Stimulated activated CD4-positive, alpha-beta T cell treated with anti-CD3 and anti-CD28 coated beads, Interleukin-4, amount 100 ng/mL, for 24 hours (primary cell): ENCODE measurements around the gene ARR3.
"Not testable (repeated sequence)": the region's sequence is repeated elsewhere in the genome, so short reads cannot be mapped to it uniquely, and the experiment has no call there.

Source experiments
- DNase-seq: peaks from one replicate; pipeline ENCODE4 v3.0.0-alpha.2; 2020

The ARR3 gene

DNA sequence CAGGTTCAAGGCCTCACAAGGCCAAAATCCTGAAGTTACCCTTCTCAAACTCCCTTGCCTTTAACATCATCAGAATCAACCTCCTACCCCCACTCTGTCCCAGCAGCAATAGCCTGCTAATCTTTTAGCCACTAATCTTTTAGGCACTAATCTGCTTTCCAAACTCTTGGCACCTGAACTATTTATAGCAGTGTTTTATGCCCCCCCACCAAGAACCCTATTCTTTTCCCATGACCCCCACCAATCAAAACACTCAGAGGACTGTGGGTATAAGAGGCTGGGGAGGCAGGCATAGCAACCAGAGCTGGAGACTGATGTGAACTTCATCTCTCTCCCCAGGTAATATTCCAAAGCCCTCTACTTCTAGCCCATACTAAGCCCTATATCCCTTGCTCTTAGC, at the start of gene ARR3:
Gene ARR3 (plus strand): TSS at position 301 of the 400 bp plus-strand sequence. CDS start 1,052 bp downstream, outside the sequence.
- no peak for DNase-seq

DNA sequence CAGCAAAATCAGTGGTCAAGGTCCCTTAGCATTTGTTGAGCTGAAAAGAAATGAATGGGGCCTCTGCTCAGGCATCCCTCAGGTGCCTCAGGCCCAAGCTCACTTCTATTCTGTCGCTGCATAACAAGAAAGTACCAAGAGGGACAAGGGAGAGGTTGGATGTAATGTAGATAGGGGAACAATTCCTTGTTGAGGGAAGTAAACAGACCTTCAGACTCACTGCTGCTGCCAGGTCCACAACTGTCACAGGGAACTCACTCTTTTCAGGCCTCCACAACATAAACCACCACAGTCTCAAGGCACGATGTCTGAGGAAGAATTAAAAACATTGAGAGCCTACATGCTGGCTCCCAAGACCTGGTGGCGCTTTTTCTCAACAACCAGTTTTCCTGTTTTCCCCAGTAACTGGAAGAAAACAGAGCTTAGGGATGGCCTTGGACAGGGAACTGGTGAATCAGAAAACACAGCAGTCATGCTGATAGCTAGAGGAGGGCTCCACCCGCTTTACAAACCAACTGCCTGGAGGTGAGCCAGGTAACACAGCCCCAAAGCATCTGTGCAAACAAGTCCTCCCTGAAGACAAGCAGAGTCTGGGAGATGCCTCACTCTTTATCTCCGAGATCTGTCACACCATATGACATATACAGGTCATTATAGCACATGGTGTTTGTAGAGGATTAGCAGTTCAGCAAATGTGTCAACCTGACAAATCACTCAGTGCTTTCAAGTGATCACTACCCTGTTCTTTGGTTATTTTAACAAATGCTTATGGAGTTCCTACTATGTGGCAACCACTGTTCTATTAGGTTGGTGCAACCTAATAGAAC, 48.0 kb upstream of the ARR3 start:
- DNase-seq, result no peak

DNA sequence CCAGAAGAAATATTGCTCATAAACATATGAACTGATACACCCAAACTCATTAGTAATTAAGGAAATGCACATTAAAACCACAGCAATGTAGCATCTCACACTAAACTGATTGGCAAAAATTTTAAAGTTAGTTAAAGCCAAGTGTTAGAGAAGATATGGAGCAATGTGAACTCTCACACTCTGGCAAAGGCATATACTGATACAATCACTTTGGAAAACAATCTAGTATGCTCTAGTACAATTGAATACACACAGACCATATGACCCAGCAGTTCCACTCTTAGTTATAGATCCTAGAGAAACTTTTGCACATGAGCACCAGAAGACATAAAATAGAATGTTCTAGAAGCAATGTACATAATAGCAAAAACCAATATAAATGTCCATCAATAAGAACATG, 42.1 kb upstream of the ARR3 start:
- DNase-seq, result no peak

DNA sequence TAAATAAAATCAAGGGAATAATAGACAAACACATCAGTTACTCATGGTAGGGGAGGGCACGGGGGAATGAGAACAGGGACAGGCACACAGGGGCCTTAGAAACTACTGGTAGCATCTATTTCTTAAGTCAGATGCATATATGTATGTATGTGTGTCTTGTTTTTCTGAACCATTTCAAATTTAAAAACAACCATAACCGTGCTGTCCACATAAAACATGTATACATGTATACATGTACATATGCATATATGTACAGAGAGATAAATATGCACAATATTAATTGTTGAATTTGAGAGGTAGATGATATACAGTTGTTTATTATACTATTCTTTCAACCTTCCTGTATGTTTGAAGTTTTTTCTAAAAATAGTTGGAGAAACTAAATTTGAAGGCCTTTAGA, 41.4 kb upstream of the ARR3 start:
- no peak for DNase-seq

DNA sequence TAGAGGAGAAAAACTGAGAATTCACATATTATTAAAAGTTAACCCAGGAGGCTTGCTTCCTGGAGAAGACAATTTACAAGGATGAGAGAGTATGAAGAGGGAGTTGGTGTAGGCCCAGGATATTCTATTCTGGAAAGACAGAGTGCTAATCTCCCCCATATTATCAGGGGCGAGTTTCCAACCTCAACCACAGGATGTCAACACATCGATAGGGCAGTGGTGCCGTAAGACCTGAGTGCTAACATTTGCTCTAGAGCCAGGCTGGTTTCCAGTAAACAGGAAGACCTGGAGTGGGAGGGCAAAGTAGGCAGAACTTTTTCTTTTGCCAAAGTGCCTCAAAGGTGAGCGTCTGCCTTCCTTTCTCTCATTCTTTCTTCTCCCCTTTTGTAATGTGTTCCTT, 36.5 kb upstream of the ARR3 start:
- no peak for DNase-seq

DNA sequence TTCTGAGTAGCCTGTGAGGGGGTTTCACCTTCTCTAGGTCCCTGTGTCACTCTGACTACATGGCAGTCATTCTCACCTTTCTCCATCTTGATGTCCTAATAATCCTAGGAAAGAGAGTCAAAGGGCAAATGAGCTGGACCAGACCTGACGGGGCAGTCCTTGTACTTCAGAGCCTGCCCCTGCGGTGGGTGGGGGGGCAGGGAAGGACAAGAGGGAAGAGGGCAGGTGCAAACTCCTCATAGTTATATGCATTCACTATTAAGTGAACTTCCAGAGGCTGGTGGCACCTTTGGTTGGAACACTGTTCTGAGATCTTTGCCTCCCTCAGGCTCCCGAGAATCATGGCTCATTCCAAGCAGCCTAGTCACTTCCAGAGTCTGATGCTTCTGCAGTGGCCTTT, 33.8 kb upstream of the ARR3 start, which contains the start of gene AWAT1:
Gene AWAT1 (plus strand): TSS at position 301 of the 400 bp plus-strand sequence. CDS start 41 bp downstream, at position 342.
- no peak for DNase-seq

DNA sequence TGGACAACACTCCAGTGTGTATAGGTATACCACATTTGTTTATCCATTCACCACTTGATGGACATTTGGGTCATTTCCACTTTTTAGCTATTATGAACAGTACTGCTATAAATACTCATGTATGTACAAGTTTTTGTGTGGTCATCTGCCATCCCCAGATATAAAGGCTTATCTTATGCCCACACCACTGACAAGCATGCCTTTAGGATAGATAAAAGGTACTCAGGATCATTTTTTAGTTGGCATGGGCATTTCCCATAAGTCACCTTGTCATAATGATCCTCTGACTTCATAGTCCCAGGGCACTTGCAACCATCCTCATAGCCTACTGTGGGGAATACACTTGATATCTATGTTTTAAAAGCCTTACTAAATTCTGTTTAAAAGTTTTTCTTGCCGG, 27.4 kb upstream of the ARR3 start:
- no peak for DNase-seq

DNA sequence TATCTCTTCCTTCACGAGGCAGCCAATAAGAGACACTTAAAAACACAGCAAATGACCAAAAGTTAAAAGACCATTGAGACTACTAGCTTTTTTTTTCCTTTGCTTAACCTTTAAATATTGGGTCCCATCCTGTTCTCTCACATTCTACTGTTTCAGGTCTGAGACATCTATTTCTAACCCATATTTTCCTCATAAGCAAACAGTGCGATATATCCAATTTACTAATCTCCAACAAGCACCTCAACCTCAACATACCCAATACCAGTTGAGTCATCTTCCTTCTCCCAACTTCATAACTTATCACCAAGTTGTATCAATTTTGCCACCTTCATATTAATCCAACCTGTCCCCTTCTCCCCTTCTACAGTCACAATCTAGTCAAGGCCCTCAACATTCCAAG, 26.6 kb upstream of the ARR3 start:
- DNase-seq, result no peak

DNA sequence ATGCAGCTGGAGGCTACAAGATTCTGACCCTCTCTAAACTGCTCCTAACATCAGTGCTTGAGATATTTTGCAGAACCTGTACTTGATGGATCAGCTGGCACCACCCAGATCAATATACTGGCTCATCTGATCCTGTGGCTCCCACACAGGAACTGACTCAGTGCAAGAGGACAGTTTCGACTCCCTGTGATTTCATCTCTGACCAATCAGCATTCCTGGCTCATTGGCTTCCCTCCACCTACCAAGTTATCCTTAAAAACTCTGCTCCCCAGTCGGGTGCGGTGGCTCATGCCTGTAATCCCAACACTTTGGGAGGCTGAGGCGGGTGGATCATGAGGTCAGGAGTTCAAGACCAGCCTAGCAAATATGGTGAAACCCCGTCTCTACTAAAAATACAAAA, 24.5 kb upstream of the ARR3 start:
- not testable (repeated sequence) for DNase-seq

DNA sequence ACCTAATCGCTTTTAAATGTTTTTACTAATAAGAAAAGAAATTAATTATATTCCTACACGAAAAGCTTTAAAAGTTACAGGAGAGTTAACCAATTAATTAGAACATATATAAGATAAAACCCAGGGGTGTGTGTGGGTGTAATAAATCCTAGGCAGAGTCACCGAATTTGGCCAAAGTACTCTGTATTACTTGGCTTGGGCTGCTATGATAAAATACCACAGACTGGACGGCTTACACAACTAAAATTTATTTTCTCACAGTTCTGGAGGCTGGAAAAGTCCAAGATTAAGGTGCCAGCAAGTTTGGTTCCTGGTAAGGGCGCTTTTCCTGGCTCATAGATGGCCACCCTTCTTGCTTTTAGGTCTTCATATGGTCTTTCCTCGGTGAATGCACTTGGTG, 23.3 kb upstream of the ARR3 start:
- no peak for DNase-seq

DNA sequence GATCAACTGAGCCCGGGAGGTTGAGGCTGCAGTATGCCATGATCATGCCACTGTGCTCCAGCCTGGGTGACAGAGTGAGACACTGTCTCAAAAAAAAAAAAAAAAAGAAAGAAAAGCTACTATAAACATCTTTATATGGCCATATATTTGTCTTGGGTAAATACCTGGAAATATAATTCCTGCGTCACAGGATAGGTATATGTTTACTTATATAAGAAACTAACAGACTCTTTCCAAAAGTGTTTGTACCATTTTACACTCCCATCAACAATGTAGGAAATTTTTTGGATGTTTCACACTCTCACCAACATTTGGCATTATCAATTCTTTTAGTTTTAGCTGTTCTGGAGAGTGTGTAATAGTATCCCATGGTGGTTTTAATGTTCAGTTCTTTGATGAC, 20.9 kb upstream of the ARR3 start:
- DNase-seq, result no peak

DNA sequence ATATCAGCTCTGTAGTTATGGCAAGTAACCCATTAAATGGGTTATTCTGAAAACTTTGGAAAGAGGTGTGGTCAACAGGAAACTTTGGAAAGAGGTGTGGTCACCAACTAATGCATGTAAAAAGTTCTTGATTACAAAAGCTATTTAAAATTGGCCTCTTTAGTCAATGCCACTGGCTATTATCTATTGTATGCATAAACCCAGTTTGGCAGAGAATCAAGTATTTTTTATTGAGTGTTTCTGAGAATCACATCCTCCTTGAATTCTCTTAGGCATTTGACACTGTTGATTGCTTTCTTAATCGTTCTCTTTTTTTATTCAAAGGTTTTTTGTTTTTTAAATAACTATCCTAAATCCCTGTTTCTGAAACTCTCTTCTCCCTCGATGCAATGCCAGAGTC, 15.6 kb upstream of the ARR3 start:
- DNase-seq, result no peak

DNA sequence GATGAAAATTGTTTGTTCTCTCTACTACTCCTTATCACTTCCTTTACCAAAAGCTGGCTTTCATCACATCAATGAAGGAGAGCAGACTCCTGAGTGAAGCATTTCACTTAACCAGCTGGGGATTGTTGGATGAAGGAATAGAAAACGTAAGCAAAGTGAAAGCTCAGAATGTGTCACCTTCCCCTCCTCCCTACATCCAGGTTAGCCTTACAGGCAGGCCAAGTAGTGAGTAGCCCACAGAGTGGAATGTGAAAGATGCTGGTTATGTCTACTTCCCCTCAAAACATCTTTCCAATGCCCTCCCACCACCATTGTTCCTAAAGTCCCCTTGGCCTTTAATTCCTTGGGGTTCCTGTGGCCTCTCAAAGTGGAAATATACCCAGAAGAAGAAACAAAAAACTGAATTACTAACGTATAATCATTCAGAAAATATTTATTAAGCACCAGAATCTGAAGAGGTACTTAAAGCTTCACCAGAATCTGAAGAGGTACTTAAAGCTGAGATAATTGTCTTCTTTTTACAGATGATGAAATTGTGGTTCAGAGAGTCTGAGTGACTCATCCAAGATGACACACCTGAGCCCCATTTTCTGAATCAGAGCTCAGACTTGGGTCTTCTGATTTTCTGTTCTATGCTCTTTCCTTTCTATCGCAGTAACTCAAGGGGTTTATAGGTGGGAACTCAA, 14.6 kb upstream of the ARR3 start:
- no peak for DNase-seq

DNA sequence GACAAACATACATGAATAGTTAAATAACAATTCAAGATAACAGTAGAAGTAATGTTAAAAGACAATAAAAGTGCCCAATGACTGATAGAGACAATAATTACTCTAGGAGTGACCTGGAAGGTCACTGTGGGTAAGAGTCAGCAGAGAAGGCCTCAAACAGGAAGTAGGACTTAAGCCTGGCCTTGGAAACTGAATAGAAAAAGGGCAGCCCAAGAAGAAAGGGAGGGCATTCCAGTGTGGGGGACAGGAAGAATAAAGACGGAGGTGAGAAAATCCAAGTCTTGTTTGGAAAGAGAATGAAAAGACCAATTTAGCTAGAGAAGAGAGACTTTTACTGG, 14.1 kb upstream of the ARR3 start:
- DNase-seq, result no peak

DNA sequence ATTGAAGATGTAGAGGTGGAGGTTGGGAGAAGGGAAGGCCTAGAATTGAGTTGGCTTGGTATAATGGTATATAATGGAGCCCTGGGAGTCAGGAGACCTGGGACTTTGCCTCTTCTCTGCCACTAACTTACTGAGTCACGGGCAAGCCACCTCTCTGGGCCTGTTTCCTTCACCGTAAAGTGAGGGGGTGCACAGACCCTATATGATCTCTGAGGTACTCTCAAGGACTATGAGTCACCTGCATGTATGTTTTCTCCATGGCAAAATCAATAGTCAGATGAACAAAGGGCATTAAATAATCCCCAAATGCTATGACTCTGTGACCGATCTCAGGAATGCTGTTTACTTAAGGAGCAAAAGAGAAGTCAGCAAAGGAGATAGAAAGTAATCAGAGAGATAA, 13.2 kb upstream of the ARR3 start:
- no peak for DNase-seq

DNA sequence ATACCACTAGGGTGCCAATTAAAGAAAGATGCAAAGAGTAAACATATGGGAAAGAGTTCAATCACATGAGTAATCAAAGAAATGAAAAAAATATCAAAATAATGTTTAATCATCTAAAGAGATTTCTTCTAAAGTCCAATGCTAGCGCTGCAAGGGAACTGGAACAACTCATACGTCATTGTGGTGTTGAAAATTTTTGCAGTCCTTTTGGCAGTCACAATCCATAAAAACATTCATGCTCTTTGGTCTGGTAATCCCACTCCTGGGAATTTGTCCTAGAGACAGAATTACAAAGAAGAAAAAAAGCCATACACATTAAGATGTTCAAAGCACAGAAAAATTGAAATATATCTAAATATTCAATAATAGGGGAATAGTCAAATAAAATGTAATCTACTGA, 12.7 kb upstream of the ARR3 start:
- DNase-seq, result no peak

DNA sequence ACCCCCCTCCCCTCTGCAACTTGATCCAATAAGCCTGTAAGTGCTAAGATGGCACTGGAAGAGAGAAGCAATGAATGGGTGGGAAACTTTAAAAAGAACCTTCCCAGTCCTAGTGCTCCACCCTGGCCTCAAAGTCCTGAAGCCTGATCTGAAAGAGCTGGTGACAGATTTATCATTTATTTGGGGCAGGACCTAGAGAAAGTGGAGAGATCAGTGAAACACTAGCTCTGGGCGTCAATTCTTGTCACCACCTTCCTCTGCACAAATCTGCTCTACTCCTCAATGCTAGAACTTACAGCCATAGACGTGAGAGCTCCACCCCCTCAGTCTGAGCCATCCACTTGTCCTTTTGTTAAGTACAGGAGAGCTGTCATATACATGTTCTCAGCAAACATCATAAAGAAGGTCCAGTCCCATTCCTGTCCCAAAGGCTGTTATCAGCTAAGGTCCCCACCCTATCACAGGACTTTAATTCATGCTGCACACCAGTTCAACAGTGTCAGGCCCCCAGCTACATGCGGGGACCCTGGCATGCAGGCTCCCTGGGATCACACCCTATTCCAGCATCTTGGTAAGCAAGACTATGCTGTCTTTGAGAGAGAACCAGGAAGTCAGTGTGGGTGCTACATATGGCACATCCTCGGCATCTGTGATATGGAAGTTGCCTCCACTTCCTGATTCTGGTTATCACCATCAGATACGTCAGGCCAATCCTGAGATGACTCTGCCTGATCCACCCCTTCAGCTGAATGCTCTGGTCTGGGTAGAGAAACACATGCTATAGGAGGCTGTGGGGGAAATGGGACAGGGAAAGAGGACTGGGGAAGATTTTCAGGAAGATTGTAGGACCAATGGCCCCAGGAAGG, 10.5 kb upstream of the ARR3 start:
- DNase-seq, result no peak

DNA sequence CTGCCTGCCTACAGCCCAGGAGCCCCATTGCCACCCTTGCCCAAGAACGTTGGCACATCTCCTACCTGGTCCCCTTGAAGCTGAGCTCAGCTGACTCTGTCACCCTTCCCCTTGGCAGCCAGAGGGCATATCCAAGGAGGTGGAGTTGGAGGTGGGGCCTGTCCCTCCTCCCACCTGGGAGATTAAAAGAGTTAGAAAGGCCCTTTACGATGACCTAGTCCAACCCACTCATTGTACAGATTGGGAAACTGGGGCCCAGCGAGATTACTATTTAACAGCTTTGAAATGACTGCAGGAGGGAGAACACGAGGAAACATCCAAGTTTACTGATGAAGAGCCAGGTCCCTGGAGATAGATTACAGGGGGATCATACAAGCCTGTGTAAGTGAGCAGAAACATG, 8.0 kb upstream of the ARR3 start, which contains the start of gene P2RY4:
Gene P2RY4 (minus strand): TSS at position 101 of the 400 bp plus-strand sequence. CDS start 580 bp downstream, outside the sequence.
- DNase-seq, result no peak

DNA sequence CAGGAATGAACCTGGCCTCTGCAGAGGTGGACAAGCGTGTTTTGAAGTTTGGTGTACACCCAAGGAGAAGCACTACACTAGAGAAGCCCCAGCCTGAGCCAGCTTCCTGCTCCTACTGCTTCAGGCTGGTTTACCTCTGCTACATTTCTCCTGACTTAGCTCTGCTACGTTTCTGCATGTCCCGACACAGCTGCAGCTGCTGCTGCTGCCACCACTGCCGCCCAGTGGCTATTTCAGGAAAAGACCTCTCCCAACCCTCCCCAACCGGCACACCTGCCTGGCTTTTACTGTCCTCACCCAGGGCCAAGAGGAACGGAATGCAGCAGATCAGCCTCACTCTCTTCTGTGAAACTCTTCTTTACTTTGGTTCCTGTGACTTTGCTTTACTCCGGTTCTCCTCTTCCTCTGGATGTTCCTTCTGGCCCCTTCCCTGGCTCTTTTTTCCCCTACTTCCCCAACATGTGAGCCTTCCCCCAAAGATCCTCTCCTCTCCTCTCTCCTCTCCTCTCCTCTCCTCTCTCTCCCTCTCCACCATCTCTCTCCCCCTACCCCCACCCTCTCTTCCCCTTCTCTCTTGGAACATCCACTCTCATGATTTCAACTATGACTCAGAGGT, 5.1 kb upstream of the ARR3 start:
- DNase-seq, result peak; percentile 11

DNA sequence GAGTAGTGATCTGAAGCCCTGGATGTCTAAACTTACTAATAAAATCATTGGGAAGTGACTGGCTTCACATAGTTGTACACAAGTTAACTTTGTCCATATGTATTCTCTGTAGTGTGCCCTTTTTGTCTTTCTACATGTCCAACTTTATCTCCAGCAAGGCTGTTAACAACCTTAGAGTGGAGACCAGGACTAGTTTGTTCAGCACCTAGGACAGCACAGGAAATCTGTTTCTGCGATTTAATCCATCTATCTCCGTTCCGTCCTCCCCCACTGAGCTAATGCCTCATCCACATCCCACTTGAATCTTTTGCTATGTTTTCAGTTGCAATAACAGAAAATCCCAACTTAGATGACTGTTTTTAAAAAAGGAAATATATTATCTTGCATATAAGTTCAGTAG, 3.4 kb upstream of the ARR3 start:
- DNase-seq, result no peak

DNA sequence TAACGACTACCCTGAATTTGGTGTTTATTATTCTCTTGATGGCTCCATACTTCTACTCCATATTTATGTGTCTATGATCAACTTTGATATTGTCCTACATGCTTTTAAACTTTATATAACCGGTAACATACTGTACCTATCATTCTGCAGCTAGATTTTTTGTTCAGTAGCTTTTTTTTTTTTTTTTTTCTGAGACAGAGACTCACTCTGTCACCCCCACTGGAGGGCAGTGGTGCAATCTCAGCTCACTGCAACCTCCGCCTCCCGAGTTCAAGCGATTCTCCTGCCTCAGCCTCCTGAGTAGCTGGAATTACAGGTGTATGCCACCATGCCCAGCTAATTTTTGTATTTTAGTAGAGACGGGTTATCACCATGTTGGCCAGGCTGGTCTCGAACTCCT, 5.9 kb downstream of the ARR3 start:
- DNase-seq, result not testable (repeated sequence)

DNA sequence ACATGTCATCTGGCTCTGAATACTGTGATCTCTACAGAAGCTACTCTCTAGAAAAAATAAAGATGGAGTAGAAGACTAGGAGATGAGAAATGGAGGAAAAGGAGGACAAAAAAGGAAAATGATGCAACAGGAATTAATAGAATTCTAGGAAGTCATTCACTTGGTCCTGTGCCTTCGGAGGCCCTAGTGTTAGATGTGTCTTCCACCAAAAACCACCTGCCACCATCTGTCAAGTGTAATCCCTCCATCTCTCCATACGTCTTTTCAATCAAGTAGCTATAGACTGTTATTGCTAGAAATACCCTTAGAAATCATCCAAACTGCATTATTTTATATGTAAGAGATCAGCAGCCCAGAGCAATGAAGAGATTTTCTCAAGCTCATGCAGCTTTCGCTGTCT, 10.9 kb downstream of the ARR3 start:
- no peak for DNase-seq

DNA sequence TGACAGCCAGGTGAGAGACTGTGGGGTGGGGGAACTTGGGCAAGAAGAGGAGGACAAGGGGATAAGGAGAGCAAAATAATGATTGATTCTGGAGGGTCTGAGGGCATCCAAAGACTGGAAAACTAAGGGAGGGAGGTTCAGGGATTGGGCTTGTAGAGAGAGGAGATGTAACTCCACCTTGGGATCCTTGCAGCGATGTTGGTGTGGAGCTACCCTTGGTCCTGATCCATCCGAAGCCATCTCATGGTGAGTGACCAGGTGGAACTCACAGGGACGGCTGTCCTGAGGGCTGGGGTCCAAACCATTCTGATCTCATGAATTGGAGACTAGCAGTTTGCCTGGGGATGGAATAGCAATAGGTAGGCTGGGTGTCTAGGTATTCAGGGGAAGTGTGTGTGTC, 12.4 kb downstream of the ARR3 start:
- no peak for DNase-seq
